Activated CD4-positive, alpha-beta T cell treated with anti-CD3 and anti-CD28 coated beads, Interleukin-2, amount 50 U/mL, for 48 hours (primary cell): ENCODE measurements around the gene ALDH5A1.

Experiments used
- DNase-seq, 2 experiments: peaks; one replicate each; pipeline ENCODE4 v3.0.0-alpha.2; 2020

The ALDH5A1 gene

DNA sequence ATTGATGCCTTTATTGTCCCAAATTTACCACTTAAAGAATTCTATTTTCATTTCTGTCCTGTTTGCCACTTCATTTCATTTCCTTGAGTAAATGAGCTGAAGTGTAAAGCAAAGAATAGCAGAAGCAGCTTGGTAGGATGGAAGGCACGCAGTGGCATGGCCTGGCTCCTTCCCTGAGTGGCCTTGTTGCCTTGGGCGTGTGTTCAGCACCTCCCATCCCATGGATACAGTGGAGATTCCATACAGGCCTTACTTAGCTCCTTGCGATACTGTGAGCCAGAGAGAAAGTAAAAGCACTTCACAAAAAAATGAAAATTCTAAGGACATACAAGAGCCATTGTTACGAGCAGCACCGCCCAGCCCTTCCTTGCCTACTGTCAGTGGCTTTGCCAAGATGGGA lies 39.6 kb downstream of the ALDH5A1 start:
- DNase-seq = no peak

DNA sequence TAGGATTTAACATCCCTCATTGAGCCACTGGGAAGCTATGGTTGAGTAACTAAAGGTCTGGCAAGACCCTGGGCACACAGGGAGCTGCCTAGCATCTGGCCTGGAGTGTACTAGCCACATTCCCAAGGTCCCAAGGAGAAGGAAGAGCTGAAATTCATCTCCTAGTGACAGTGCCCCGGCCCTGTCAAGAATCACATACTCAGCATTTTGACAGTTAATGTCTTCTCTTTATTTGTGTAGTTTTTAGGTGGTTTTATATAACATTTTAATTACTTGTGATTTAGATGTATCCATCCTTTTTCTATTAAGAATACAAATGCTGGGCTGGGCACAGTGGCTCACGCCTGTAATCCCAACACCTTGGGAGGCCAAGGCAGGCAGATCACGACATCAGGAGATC lies 40.4 kb downstream of the ALDH5A1 start:
- no peak for DNase-seq

DNA sequence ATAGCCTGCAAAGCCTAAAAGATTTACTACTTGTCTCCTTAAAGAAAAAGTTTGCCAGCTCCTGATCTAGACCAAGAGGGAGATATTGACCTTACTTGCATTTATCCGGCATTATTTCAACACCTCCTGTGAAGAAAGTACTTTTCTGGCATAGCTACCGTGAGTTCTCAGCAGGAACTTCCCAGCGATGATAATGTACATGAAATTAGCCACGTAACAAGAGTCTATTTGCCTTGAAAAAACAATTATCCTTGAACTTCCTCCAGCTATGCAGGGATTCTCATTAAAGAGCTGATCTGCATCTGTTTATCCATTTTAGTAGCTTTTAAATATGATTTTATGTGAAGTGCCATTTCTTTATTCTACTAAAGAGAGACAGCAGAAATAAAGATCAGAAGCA lies 41.7 kb downstream of the ALDH5A1 start:
- no peak for DNase-seq

DNA sequence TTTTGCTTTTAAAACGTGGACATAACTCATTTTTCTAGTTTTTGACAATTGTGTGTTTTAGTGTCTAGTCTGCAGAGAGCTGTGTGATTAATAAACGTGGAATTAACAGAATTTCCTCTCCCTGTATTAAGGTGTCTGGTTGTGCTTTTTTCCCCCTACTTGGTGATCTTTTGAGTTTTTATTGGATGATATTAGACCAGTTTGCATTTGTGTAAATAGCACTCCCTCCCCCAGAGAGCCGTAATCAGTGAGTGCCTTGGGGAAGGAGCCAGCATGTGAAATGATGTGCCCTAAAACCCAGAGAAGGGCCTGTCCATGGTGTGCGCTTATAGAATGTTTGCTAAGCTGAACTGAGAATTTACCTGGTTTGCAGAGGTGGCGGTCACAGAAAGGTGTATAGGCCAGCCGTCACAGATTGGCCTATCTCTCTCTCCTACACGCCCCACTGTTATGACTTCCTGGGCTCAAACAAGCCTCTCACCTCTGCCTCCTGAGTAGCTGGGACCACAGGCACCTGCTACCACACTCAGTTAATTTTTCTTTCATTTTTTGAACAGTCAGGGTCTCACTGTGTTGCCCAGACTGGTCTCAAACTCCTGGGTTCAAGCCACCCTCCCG lies 42.4 kb downstream of the ALDH5A1 start:
- DNase-seq = no peak

DNA sequence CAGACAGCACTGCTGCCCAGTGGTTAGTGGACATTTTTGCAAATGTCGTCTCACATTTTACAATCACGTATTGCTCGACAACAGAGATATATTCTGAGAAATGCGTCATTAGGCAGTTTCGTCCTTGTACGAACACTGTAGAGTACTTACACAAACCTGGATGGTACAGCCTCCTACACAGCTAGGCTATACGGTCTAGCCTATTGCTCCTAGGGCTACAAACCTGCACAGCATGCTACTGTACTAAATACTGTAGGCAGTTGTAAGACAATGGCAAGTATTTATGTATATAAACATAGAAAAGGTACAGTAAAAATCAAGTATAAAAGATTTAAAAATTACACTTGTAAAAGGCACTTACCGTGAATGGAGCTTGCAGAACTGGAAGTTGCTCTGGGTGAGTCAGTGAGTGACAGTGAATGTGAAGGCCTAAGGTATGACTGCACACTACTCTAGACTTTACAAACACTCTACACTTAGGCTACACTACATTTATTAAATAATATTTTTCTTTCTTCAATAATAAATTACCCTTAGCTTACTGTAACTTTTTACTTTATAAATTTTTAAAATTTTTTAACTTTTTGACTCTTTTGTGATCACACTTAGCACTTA lies 43.1 kb downstream of the ALDH5A1 start:
- no peak for DNase-seq

DNA sequence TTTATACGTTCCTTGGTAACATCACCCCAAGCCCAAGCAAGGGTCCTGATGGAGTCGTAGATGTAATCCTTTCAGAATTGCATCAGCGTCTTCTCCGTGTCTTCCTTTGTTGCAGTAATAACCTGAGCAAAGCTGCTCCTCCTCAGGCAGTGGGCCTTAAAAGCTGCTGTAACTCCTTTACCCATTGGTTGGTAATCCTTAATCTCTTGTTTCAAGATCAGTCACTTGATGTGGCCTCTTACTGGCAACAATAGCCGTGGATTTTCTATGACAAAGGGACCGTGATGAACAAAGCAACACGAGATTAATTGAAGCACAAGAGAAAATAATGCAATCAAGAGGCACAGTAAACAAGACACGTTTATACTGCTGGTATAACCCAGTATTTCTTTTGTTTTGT lies 44.6 kb downstream of the ALDH5A1 start:
- DNase-seq = no peak

DNA sequence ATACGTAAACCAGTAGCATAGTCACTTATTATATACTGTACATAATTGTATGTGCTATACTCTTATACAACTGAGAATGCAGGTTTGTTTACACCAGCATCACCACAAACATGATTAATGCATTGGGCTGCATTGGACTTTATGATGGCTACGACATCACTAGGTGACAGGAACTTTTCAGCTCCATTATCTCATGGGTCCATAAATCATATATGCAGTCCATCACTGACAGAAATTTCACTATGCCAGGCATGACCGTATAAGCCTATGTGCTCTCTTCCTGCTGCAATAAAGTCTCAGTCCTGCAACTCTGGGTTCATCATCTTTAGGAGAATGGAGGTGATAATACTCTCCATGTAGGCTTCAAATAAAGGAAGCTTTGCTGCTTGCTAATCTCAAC lies 45.4 kb downstream of the ALDH5A1 start:
- DNase-seq = no peak

DNA sequence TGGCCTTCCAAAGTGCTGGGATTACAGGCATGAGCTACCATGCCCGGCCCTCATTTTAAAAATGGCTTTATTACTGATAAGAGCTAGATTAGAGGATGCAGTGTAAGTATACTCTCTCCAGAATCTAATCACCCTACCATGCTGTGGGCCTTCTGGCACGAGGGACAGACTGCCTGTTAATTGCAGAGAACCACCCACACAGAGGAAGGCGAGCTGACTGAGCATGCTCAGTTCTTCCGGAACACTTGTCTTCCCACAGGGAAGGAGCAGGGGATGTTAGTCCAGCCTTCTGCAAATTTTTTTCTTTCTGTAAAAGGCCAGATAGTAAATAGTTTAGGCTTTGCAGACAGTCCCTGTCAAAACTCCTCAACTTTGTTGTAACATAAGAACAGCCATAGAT lies 48.9 kb downstream of the ALDH5A1 start:
- DNase-seq = no peak

DNA sequence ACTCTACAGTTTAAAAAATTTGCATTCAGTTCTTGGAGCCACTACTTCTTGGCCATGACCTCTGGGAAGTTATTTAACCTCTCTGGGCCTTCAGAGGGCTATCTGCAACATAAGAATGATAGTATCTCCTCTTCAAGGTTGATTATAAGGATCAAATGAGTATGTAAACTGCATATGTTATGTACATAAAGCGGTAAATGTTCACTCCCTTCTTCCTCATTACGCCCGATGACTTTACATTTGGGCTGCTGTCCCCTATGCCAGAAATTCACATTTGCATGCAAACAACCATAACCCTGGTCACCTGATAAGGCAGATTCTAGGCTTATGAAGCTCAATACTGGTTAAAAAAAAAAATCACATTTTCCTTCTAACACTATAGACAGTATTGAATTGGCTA lies 50.4 kb downstream of the ALDH5A1 start:
- no peak for DNase-seq

DNA sequence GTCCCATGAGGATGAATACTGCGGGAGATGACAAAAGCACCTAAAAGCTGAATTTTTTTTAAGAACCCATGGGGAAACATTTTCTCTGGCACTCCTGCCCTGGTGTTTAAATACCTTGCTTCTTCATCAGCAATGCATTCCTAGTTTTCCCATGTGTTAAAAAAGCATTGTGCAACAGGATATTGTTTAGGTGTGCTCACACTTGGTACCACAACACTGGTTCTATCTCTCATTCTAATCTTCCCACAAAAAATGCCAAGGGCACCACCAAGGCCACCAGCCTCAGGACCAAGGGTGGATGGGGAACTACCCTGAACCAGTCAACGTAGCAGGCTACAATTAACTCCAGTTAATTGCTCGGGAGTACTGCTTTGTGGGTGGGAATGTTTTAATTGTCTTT lies 50.9 kb downstream of the ALDH5A1 start:
- DNase-seq = no peak

DNA sequence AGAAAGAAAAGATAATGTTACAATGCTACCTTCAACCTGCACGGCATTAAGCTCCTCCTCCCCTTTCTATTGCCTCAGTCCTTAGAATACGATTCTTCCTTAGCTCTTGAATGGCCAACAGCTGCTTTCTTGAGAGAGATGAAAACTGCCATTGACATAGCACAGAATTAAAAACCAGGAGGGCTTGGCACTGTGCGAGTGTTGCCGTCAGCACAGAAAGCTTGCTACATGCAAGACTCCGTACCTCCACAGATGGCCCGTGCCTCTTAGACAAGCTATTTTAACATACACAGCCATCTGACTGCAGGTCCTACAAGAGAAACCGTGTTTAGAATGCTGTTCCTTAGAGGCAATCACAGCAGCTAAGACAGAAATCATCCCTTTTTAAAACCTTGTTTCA lies 51.7 kb downstream of the ALDH5A1 start:
- DNase-seq = no peak

DNA sequence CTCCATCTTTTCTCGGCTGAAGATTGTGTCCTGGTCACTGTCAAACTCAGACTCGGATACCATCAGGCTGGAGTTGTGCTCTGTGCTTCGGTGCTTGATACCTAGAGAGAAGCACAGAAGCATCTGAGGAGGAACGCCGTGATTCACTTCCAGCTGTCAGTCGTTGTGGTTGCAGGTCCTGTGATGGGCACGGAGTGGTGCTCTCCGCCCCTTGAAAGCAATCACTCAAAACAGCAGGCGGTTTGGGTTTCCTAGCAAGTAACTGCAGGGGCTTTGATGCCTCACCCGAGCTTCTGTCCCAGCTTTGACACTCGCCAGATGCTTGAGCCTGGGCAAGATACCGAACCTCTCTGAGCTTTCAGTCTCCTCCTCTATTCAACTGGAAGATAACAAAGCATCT lies 52.5 kb downstream of the ALDH5A1 start:
- DNase-seq = peak; percentile 36 to 52

DNA sequence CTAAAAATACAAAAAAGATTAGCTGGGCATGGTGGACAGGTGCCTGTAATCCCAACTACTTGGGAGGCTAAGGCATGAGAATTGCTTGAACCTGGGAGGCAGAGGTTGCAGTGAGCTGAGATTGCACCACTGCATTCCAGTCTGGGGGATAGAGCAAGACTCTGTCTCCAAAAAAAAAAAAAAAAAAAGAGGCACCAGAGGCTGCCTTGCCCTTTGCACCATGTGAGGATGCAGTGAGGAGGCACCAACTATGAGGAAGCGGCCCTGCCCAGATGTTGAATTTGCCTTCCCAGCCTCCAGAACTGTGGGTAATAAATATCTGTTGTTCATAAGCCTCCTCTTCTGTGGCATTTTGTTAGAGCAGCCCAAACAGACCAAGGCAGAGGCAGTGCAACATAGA lies 54.4 kb downstream of the ALDH5A1 start:
- no peak for DNase-seq

DNA sequence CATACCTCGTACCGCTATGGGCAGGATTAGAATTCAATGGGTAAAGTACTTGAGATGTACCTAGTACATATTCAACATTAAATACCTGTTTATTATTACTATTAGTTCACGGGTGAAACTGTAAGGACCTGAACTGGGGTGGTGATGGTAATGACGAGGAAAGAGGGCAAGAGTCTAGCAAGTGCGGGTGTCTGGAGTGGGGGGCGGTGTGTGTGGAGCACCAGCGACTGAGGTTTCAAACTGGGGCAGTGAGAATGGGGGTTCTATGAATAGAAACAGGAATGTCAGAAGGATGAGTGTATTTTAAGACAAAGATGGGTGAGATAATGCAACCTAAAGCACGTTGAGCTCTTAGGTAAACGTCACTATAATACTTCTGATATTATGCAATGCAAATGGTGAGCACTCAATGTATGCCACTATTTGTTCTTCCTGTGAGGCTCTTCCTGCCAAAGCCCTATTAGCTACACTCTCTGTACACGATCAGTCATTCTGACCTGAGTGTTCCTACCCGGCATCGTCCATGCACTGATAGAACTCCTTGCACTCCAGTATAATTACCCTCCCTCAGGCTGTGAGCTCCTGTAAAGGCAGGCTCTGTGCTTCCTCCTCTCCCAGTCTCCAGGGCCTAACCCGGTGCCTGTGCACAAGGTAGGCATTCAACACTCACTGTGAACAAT lies 55.0 kb downstream of the ALDH5A1 start:
- no peak for DNase-seq

DNA sequence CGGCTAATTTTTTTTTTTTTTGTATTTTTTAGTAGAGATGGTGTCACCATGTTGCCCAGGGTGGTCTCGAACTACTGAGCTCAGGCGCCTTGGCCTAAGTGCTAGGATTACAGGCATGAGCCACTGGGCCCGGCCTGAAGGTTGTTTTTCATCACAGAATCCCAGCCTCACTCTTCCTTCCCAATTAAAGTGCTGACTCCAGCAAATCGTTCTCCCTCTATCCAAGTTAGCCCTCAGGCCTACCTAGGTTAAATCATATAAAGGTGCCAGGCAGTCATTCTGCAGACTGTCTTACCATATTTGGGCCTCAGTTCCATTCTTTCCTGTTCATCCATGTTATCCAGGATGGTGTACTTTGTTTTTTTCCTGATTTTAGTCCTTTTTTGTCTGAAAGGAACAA lies 56.4 kb downstream of the ALDH5A1 start:
- no peak for DNase-seq

DNA sequence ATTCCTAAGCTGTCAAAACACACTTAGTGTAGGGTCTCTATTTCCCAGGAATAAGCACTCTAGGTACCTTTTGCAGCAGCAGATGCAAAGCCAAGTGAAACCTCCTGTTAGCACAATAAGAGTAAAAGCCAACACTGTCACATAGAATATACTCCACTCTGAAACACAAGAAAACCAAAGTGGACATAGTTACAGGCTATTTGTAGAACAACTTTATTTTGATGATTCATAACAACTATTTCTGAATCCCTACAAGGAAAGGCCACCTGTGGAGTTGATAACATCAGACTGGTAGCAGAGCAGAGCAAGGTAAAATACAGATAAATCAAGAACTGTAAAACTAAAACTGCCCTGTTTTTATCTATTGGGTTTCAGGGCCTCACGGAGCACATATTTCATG lies 59.7 kb downstream of the ALDH5A1 start:
- DNase-seq = no peak

DNA sequence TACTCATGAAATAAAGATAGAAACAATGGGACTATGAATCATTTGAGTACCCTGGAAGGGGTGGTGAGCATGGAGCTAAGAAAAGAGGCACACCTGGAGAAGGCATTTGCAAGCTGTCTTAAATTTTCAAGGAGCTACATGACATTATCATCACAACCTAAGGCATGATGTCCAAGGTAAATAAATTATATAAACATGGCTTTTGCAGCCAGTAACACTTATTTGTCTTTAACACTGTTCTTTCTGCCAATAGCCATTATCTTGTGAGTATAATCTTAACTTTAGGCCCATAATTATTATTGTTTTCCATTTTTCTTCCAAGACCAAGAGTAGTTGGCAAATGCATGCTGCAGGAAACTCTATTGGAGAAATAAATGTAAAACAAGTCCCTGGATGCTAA lies 63.7 kb downstream of the ALDH5A1 start:
- no peak for DNase-seq

DNA sequence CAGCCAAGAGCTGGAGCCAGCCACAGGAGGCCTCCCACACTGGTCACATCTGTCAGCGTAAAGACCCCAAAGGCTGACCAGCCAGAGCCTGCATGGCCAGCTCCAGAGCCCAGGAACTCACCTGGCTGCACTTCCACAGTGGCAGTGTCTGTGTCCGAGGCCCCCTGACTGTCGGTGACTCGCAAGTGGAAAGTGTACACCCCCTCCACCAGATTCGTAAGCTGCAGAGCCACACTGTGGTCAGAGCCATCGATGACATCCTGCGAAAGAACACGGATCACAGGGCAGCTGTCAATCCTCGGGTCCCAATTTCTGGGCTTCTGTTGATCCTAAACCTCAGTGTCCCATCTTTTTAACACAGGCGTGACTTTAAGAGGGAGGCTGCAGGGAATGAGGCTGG lies 69.3 kb downstream of the ALDH5A1 start:
- DNase-seq = no peak

DNA sequence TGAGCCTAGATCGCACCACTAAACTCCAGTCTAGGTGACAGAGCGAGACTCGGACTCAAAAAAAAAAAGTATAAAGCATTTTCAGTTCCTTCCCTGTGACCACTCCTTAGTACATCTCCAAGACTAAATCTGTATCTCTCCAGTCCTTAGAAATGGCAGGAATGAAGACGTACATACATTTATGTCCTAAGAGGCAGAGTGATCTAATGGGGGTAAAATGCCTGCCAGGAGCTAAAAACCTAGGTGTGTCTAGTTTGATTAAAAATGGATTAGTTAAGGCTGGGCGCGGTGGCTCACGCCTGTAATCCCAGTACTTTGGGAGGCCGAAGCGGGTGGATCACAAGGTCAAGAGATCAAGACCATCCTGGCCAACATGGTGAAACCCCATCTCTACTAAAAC lies 70.4 kb downstream of the ALDH5A1 start:
- no peak for DNase-seq

DNA sequence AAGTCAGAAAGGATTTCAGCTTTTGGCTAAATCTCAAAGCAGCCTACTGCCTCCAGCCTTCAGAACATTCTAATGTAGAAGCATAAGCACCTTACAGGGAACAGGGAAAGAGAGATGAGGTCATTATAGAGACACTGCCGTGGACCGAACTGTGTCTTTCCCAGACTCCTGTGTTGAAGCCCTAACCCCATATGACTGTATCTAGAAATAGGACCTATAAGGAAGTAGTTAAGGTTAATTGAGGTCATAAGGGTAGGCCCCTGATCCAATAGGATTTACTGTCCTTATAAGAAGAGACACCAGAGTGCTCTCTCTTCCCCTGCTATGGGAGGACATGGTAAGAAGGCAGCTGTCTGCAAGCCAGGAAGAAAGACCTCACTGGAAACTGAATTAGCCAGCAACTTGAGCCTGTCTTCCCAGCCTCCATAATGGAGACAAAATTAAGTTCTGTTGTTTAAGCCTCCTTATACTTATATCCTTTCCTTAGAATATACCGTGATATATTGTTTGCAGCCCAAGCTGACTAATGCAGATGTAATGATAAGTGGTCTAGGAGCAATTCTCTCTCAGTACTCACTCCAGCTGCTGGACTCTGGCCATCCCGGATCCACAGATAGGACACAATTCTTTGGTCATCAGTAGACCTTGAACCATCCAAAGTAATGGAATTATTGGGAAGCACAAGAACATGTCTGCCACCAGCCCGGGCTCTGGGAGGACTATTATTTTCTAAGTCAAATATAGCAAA lies 71.4 kb downstream of the ALDH5A1 start:
- no peak for DNase-seq

DNA sequence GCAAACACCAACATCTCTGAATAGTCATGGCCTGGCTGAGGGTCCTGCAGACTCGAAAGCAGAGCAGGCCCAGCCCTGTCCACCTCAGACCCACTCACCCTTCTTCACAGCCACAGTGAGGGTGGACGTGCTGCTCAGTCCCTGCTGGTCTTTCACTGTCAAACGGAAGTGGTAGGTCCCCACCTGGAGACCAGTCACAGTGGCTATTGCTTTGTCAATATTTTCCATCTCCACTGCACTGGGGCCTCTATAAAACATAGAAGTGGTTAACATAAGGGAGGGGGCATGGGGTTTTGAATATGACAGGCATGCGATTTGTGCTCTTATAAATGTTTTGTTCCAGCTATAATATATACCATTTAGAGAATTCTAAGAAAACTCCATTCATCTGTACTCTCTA lies 73.9 kb downstream of the ALDH5A1 start:
- no peak for DNase-seq

DNA sequence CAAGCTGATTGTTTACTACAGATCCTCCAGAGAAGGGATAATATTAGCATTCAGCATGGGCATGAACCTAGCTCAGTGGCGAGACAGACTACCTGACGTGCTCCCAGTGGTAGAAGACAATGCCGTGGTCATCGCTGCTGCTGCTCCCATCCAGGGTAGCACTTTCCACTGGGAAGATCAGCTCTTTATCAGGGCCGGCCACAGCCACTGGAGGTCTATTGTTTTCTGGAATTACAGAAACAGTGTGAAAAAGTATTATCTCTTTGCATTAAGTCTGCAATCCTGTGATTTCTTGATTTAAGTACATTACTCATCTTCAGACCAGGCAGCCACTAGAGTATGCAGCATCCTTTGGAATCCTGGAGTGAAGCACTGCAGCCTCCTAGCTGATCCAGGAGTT lies 75.0 kb downstream of the ALDH5A1 start:
- DNase-seq = no peak

DNA sequence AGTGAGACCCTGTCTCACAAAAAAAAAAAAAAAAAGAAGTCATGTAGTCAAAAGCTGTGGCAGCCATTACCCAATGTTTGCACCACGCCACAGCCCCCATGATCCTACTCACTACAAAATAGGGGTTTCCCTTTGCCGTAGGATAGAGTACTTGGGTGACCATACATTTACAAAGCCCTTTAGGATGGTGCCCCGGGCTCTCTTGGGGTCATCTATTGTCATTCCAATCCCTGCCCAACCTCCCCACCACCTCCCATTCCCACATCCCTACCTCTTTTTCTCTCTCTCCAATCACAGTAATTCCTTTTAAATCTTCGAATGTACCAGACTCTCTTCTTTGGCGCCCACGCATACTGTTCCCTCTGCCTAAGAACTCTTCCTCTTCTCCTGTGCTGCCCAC lies 76.6 kb downstream of the ALDH5A1 start:
- no peak for DNase-seq

DNA sequence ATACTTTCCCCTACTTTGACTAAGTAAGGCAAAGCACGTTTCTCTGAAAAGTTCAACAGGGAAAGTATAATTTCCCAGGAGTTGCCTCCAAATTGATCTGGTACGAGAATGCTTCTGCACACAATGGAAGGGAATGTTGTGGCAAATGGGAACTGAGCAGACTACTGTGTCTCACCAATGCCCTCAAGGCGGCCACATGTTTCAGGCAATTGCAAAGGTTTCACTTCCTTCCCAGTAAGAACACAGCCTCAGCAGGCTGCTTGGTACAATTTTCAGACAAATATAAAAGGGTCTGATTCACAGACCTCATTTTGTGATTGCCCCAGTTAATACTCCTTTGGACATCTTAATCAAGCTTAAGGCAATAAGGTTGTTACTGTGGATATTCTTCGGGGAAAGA lies 80.0 kb downstream of the ALDH5A1 start:
- no peak for DNase-seq
